Pancreas (tissue), 10 donors: ENCODE results near the gene TCERG1L. TPM values are rescaled to one million over a fixed set of nuclear protein-coding genes. Genes with fewer than 3 reads are reported as not detected.

Experiments
- ATAC-seq, 4 donors: fragments of 200-7000 bp; cut with Tn5 transposase; one replicate each; pipeline versions ENCODE4 v1.8.0 to v1.9.1; 2020; ENCODE audit warnings: mild to moderate bottlenecking in 4 of 4, moderate library complexity in 4 of 4
- DNase-seq, 6 donors: peaks; one replicate each; pipeline ENCODE4 v3.0.0-alpha.2; 2020
- FAIRE-seq: peaks from 2 replicates; lab custom pipeline; 2012; peaks lifted over from hg19 to GRCh38; lab: Jason Lieb, UNC
- H3K27ac ChIP-seq, 4 donors: fragments of 200-600 bp; sonication (generic); 1 replicate in 3 of 4; 2 replicates in 1 of 4; pipeline versions ENCODE4 v1.5.0 to v1.8.0; 2020
- H3K27me3 ChIP-seq, 4 donors: fragments of 200-600 bp; one replicate each; pipeline ENCODE4 v1.8.0; 2021
- H3K36me3 ChIP-seq, 3 donors: fragments of 200-600 bp; sonication (generic) in 1 of 3; one replicate each; pipeline versions ENCODE4 v1.5.0 to v1.8.0; 2020 to 2021
- H3K4me1 ChIP-seq, 3 donors: fragments of 200-600 bp; one replicate each; pipeline ENCODE4 v1.8.0; 2021
- H3K4me3 ChIP-seq, 4 donors: fragments of 200-600 bp; sonication (generic) in 2 of 4; one replicate each; pipeline versions ENCODE4 v1.5.0 to v1.8.0; 2020 to 2021
- H3K9me3 ChIP-seq, 4 donors: fragments of 200-600 bp; one replicate each; pipeline ENCODE4 v1.8.0; 2021
- CTCF ChIP-seq, 4 donors: fragments of 200-600 bp; sonication (generic) in 3 of 4; IDR thresholded peaks; one replicate each; pipeline versions ENCODE4 v1.5.0 to v1.8.0; 2021; ENCODE audit warnings: antibody characterized with exemption in 4 of 4
- WGBS, 2 donors: extraction: QIAGEN DNeasy Blood & Tissue Kit; methylation state at CpG; one replicate each; pipeline ENCODE4 v1.1.7; 2013; 5-methylcytosine and 5-hydroxymethylcytosine counted together
- intact Hi-C, 3 donors: fragments of 100-400 bp; cut with DNase I; formaldehyde crosslinking; loops; one replicate each; pipeline versions ENCODE4 v1.11.1 to v1.14.2; 2022
- polyA plus RNA-seq, 2 donors: library from polyadenylated mRNA; stranded (reverse); fragments of 200-250 nt; gene quantifications; one replicate each; pipeline ENCODE4 v1.2.3, GENCODE V29; 2013
- total RNA-seq, 6 donors: library from RNA; stranded (reverse); fragmentation: NEBNext Ultra II Directional in 4 of 6; extraction: Animal tissue kit (Norgen Biotek cat#: 25700) in 4 of 6; gene quantifications; one replicate each; pipeline versions ENCODE4 v1.2.1 to v1.2.4, GENCODE V29; 2021 to 2023
- donor health status: healthy with polysubstance abuse.
- donor health status: DM: no; HTN: no; CAD: no; lungs with moderate emphysema.
- donor health status: DM: no; HTN: no; CAD: no.
- donor health status: control.
- donor health status: control.
- donor health status: Bipolar disorder and iron deficiency.
- donor health status: DM: yes; HTN: yes; CAD: no.
- donor health status: DM: no; HTN: no; CAD: no.
- donor health status: DM: no; HTN: no; CAD: no.
- donor health status: DM: yes; HTN: yes; CAD: no.

The TCERG1L gene
- total and polyA plus RNA-seq, 8 donors: 0.09 to 1.9 (median 0.40) TPM

GRCh38 chr10:131116991-131117375 is 194.5 kb downstream of the TCERG1L start:
- no peak overlapping the region for H3K27ac ChIP-seq
- FAIRE-seq (no peak), ATAC-seq (no peak), DNase-seq (peak in 1 of 6 donors; percentile 46)
- no peaks in the 10 kb centered on the region for H3K9me3 ChIP-seq
- no peaks in the 10 kb centered on the region for H3K27me3 ChIP-seq
- H3K4me3 ChIP-seq: no peak overlapping the region
- TF ChIP-seq CTCF (IDR thresholded peaks at IDR 0.05): no peak
- intact Hi-C loops: no loop called here
- H3K4me1 ChIP-seq: no peaks in the 10 kb centered on the region
- WGBS, 2 donors: 63 to 72% methylated on average over 9 of the region's 9 CpGs
- H3K36me3 ChIP-seq: no peaks in the 10 kb centered on the region

DNA sequence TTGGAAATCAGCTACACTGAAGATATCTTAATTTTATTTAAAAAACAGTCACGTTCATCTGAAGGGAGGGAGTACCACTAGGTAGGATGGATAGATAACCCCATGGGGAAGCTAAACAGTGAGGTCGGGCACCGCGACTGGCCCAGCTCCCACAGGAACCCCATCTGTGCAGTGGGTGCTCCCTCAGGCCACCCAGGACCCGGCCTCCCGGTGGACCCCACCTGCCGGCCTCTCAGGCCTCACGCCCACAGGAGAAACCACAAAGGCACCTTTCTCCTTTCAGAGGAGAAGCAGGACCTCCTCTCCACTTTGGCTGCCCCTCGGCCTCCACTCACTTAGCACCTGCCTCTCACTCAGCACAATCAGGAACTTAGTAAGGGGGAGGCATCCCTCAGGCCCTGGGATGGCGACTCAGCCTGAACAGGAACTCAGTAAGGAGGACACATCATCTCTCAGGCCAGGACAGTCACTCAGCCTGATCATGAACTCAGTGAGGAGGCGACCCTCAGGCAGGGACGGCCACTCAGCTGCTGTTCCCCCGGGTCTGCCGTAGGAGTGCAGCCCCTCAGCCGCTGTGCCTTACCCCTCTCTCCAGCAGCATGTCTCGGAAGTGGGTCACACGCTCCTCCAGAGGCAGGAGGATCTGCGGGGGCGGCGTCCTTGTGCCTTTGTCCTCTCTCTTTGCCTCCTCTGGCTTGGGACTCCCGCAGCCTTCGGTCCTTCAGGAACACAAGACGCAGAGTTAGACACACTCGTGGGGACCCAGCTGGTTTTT is 195.1 kb downstream of the TCERG1L start:
- Histone ChIP-seq H3K4me1 (no peaks in the 10 kb centered on the region), H3K27me3 (no peaks in the 10 kb centered on the region), H3K4me3 (no peak overlapping the region), H3K9me3 (no peaks in the 10 kb centered on the region), H3K36me3 (no peaks in the 10 kb centered on the region), H3K27ac (no peak overlapping the region)
- peak in 1 of 6 donors; percentile 39 for DNase-seq
- FAIRE-seq: no peak
- TF ChIP-seq CTCF (IDR thresholded peaks at IDR 0.05): no peak
- ATAC-seq: no peak
- WGBS, 2 donors: 80 to 88% methylated on average over 24 of the region's 24 CpGs
- intact Hi-C loops: no loop called here

DNA sequence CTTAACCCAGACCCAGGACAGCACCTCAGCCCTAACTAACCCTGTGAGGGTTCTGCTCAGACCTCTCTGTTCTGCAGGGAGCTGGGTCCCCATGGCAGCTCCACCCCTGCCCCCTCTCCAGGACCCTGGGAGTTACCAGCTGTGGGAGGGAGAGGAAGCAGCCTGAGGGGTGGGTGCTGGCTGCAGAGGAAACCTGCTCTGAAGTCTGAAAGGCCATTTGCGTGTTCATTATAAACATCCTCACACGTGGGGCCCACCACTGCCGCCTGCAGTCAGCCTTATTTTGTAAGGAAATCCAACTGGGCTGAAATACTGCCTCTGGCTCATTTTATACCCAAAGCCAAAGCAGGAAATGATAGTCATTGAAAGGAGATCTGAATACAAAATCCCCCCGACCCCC is 195.7 kb downstream of the TCERG1L start:
- ATAC-seq: no peak
- intact Hi-C loops: no loop called here
- DNase-seq: peak in 1 of 6 donors; percentile 22
- WGBS, 2 donors: 82 to 88% methylated on average over 4 of the region's 4 CpGs
- H3K27ac ChIP-seq: no peak overlapping the region
- H3K4me3 ChIP-seq: no peak overlapping the region
- H3K9me3 ChIP-seq: no peaks in the 10 kb centered on the region
- no peaks in the 10 kb centered on the region for H3K4me1 ChIP-seq
- H3K36me3 ChIP-seq: no peaks in the 10 kb centered on the region
- no peak for TF ChIP-seq CTCF (IDR thresholded peaks at IDR 0.05)
- FAIRE-seq: no peak
- H3K27me3 ChIP-seq: no peaks in the 10 kb centered on the region

- intact Hi-C loops: no loop called here
- ATAC-seq: no peak
- Histone ChIP-seq H3K4me3 (no peak overlapping the region), H3K36me3 (no peaks in the 10 kb centered on the region), H3K9me3 (no peaks in the 10 kb centered on the region), H3K27me3 (no peaks in the 10 kb centered on the region), H3K27ac (no peak overlapping the region), H3K4me1 (no peaks in the 10 kb centered on the region)
- TF ChIP-seq CTCF (IDR thresholded peaks at IDR 0.05): no peak
- 92 to 93% methylated on average over 14 of the region's 14 CpGs for WGBS, 2 donors
- FAIRE-seq: no peak
- DNase-seq: peak in 1 of 6 donors; percentile 28
These were observed 196.2 kb downstream of the TCERG1L start for GRCh38 chr10:131115321-131115720.

DNA sequence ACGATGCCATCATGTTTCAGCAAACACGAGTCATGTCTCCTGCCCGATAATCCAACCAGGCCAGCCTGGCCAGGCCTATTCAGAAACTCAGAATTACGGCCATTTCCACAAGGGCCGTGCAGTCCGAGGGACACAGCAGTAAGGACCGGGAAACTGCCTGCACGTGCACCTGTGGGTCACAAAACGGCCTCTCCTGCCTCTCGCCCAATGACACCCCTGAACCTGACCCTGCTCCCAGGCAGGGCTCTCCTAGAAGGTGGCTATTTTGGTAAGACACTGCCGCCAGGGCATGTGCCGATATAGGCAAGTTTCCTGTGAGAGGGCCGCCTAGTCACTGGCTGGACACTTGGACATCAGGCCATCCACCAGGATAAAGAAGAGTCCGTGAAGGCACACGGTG is 196.7 kb downstream of the TCERG1L start:
- DNase-seq: peak in 1 of 6 donors; percentile 50
- 86% methylated on average over 15 of the region's 15 CpGs for WGBS, 2 donors
- FAIRE-seq: no peak
- ATAC-seq: no peak
- H3K9me3 ChIP-seq: no peaks in the 10 kb centered on the region
- H3K4me1 ChIP-seq: no peaks in the 10 kb centered on the region
- H3K4me3 ChIP-seq: no peak overlapping the region
- no peaks in the 10 kb centered on the region for H3K36me3 ChIP-seq
- no peak overlapping the region for H3K27ac ChIP-seq
- intact Hi-C loops: no loop called here
- H3K27me3 ChIP-seq: no peaks in the 10 kb centered on the region
- no peak for TF ChIP-seq CTCF (IDR thresholded peaks at IDR 0.05)
